ENCODE results near the gene HLA-DPA1. TPM values are rescaled to one million over a fixed set of nuclear protein-coding genes. Genes with fewer than 3 reads are reported as not detected.

Gene HLA-DPA1
- total RNA-seq, 1 experiment from 2014 or later, result 4.9 TPM

Other genes starting within 250 kb of the HLA-DPA1 start
- gene TAP2, start 234.9 kb downstream of the HLA-DPA1 start, total RNA-seq (2014; rRNA removed; shearing (Covaris generic)), result 1.1 and 2.7 TPM in 2 replicates
- 2.6 and 4.6 TPM in 2 replicates for gene PSMB8, start 229.6 kb downstream of the HLA-DPA1 start, total RNA-seq (2014; rRNA removed; shearing (Covaris generic))
- gene TAP1, start 219.9 kb downstream of the HLA-DPA1 start, total RNA-seq (2014; rRNA removed; shearing (Covaris generic)), result 1.7 and 2.8 TPM in 2 replicates
- gene PSMB9, start 219.5 kb downstream of the HLA-DPA1 start, total RNA-seq (2014; rRNA removed; shearing (Covaris generic)), result not detected in 2 replicates
- 0.17 and 0.55 TPM in 2 replicates for gene HLA-DMB, start 132.6 kb downstream of the HLA-DPA1 start, total RNA-seq (2014; rRNA removed; shearing (Covaris generic))
- gene HLA-DMA, start 120.6 kb downstream of the HLA-DPA1 start, total RNA-seq (2014; rRNA removed; shearing (Covaris generic)), result 1.9 and 4.1 TPM in 2 replicates
- gene BRD2, start 105.1 kb downstream of the HLA-DPA1 start, total RNA-seq (2014; rRNA removed; shearing (Covaris generic)), result 121 and 182 TPM in 2 replicates
- gene HLA-DOA, start 64.1 kb downstream of the HLA-DPA1 start, total RNA-seq (2014; rRNA removed; shearing (Covaris generic)), result 2.3 and 6.1 TPM in 2 replicates
- 27.6 and 29.3 TPM in 2 replicates for gene HLA-DPB1, start 2.3 kb upstream of the HLA-DPA1 start, total RNA-seq (2014; rRNA removed; shearing (Covaris generic))
- gene COL11A2, start 118.8 kb upstream of the HLA-DPA1 start, total RNA-seq (2014; rRNA removed; shearing (Covaris generic)), result 0.48 and 0.67 TPM in 2 replicates
- gene RXRB, start 127.0 kb upstream of the HLA-DPA1 start, total RNA-seq (2014; rRNA removed; shearing (Covaris generic)), result 16.7 and 18.1 TPM in 2 replicates
- 96.3 and 115 TPM in 2 replicates for gene SLC39A7, start 127.2 kb upstream of the HLA-DPA1 start, total RNA-seq (2014; rRNA removed; shearing (Covaris generic))
- gene HSD17B8, start 131.0 kb upstream of the HLA-DPA1 start, total RNA-seq (2014; rRNA removed; shearing (Covaris generic)), result 14.7 and 16.0 TPM in 2 replicates
- 18.5 and 19.7 TPM in 2 replicates for gene RING1, start 134.9 kb upstream of the HLA-DPA1 start, total RNA-seq (2014; rRNA removed; shearing (Covaris generic))
- gene VPS52, start 198.2 kb upstream of the HLA-DPA1 start, total RNA-seq (2014; rRNA removed; shearing (Covaris generic)), result 54.1 and 57.8 TPM in 2 replicates
- 3,561 and 4,135 TPM in 2 replicates for gene RPS18, start 198.4 kb upstream of the HLA-DPA1 start, total RNA-seq (2014; rRNA removed; shearing (Covaris generic))
- gene B3GALT4, start 203.5 kb upstream of the HLA-DPA1 start, total RNA-seq (2014; rRNA removed; shearing (Covaris generic)), result 5.6 and 8.3 TPM in 2 replicates
- 72.0 and 96.6 TPM in 2 replicates for gene WDR46, start 215.6 kb upstream of the HLA-DPA1 start, total RNA-seq (2014; rRNA removed; shearing (Covaris generic))
- 87.9 and 90.2 TPM in 2 replicates for gene PFDN6, start 216.0 kb upstream of the HLA-DPA1 start, total RNA-seq (2014; rRNA removed; shearing (Covaris generic))
- 43.4 and 53.3 TPM in 2 replicates for gene RGL2, start 225.3 kb upstream of the HLA-DPA1 start, total RNA-seq (2014; rRNA removed; shearing (Covaris generic))
- 27.9 and 30.6 TPM in 2 replicates for gene TAPBP, start 240.4 kb upstream of the HLA-DPA1 start, total RNA-seq (2014; rRNA removed; shearing (Covaris generic))
- gene ZBTB22, start 244.1 kb upstream of the HLA-DPA1 start, total RNA-seq (2014; rRNA removed; shearing (Covaris generic)), result 11.6 and 14.9 TPM in 2 replicates
- 79.8 and 91.2 TPM in 2 replicates for gene DAXX, start 249.3 kb upstream of the HLA-DPA1 start, total RNA-seq (2014; rRNA removed; shearing (Covaris generic))

Measured in H7 (cell line).